Erythroblast (primary cell): ENCODE data around the gene HAPLN1.

Source experiments
- DNase-seq, 2 experiments: peaks; one replicate each; lab custom pipeline; 2025; lab: John Stamatoyannopoulos, UW
- GATA1 ChIP-seq: IDR thresholded peaks from 2 replicates; pipeline ENCODE4 v1.6.1; 2011; ENCODE audit warnings: low read depth, mild to moderate bottlenecking, control low read depth, low read length, moderate library complexity
- POLR2A ChIP-seq: IDR thresholded peaks from 2 replicates; pipeline ENCODE4 v1.6.1; 2011; ENCODE audit warnings: mild to moderate bottlenecking, low read length

Gene HAPLN1

GRCh38 chr5:83703059-83703458 lies 17.6 kb downstream of the HAPLN1 start:
- TF ChIP-seq GATA1 (no peak), POLR2A (no peak)
- DNase-seq, result no peak

DNA sequence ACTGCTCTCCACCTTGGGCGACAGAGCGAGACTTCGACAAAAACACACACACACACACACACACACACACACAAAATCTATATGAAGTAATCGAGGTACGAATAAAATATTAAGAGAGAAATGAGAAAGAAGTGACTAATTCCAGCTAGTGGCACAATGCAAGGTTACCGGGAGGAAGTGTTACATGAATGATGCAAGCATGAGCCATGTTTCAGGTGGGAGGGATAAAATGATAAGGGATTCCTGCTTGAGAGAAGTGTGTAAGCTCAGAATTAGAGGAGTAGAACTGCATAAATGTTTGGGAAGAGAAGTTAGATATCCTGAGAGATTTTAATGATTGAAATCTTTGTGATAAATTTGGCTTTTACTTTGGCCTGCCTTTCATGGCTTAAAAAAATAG lies 18.8 kb downstream of the HAPLN1 start:
- no peak for TF ChIP-seq POLR2A
- no peak for TF ChIP-seq GATA1
- no peak for DNase-seq

- no peak for DNase-seq
- TF ChIP-seq POLR2A (no peak), GATA1 (no peak)
Measured at GRCh38 chr5:83689881-83690280, 30.8 kb downstream of the HAPLN1 start.

GRCh38 chr5:83688281-83688680 lies 32.4 kb downstream of the HAPLN1 start:
- no peak for TF ChIP-seq GATA1
- no peak for TF ChIP-seq POLR2A
- DNase-seq, result no peak

GRCh38 chr5:83687124-83687619 lies 33.5 kb downstream of the HAPLN1 start:
- DNase-seq, result no peak
- TF ChIP-seq GATA1, result no peak
- TF ChIP-seq POLR2A, result no peak

DNA sequence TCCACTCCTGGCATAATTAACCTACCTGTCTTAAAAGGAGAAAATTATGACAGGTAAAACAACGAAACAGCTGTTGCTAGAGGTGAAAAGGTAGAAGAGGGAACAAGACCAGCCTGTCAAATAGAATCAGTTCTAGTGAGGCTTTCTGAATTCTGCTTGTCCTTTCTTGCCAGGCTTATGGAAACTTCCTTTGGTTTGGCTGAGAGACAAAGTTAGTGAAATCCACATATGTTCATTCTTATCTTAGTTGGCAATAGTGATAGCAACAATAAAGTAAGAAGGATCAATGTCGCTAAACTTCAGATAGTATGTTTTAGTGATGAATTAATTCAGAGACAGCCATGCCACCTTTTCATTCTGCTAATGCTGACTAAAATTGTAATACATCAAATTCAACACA lies 34.4 kb downstream of the HAPLN1 start:
- TF ChIP-seq GATA1 (no peak), POLR2A (no peak)
- DNase-seq, result no peak

DNA sequence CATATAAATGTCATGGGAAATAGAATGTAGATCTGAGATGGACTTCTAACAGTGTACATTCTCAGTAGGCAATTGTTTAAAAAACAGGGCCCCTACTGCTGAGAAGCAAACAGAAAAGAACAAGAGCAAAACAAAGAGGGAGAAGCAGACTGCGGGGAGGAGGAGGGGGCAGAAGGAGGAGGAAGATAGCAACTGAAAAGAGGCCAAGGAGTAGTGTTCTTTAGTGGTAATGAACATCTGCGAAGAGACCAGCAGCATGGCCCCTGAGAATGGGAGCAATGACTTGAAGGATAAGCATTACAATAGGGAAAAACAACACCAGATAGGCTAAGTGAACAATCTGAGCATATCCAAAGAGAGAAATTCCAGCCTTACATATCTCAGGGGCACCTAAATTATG lies 36.8 kb downstream of the HAPLN1 start:
- no peak for DNase-seq
- TF ChIP-seq POLR2A (no peak), GATA1 (no peak)

DNA sequence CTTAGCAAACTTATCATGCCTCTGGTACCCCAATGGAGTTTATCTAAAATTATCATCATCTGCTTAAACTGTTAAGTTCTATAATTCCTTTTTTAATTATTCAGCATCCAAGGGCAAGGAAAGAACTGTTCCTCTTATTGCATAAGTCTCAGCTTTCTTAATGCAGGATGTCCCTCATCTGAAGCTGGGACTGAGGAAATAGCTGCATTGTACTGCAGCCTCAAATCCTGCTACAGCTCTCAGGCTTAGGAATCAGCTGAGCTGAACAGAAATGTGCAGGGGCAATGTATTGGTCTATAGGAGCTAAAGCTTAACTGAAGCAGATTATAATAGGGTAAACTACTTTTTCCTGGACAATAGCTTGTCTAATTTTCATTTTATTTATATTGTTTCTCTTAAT lies 48.0 kb downstream of the HAPLN1 start:
- TF ChIP-seq POLR2A (no peak), GATA1 (no peak)
- no peak for DNase-seq

- TF ChIP-seq GATA1 (no peak), POLR2A (no peak)
- no peak for DNase-seq
Measured at GRCh38 chr5:83672158-83672557, 48.5 kb downstream of the HAPLN1 start.

- TF ChIP-seq GATA1, result no peak
- no peak for TF ChIP-seq POLR2A
- no peak for DNase-seq
Measured at GRCh38 chr5:83665631-83666030, 55.0 kb downstream of the HAPLN1 start.

DNA sequence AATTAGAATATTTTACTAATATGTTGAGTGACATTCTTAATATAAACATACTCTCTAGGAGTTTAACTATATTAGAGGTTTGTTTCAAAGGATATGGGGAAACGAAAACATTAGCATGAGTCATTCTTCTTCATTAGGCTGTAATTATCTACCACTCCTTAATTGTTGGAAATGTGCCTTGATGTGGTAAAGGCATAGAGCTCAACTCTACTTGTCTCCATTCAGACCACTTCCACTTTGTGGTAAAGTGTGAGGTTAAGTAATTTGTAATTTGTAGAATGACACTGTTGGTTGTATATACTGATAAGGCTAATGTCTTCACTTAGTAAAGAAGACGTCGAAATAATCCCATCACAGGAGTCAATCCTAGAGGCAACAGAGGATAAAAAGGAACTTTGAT lies 58.1 kb downstream of the HAPLN1 start:
- TF ChIP-seq GATA1 (no peak), POLR2A (no peak)
- DNase-seq, result no peak

- DNase-seq, result no peak
- TF ChIP-seq POLR2A (no peak), GATA1 (no peak)
Measured at GRCh38 chr5:83657807-83658525, 62.7 kb downstream of the HAPLN1 start.

DNA sequence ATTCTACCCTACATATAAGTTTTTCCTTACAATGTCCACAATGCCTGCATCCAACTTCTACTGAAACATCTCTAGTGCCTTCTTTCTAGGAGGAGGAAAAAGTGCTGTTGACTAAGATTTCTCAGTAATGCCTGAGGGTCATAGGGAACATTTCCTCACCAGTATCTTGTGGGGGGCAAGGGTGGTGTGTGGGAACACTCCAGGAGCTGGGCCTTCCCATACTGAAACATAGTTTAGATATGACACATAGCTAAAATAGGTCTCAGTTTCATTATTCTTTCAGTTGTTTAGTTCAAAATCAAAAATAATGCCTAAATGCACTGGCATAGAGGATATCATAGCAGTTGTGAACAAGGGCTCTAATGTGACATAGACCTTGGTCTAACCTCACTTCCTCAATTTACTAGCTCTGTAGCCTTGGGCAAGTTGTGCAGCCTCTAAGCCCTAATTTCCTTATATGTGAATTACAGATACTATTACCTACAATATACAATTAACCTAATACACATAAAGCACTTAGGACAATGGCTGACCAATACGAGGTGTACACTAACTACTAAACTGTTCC lies 66.1 kb downstream of the HAPLN1 start:
- DNase-seq, result no peak
- no peak for TF ChIP-seq GATA1
- TF ChIP-seq POLR2A, result no peak

DNA sequence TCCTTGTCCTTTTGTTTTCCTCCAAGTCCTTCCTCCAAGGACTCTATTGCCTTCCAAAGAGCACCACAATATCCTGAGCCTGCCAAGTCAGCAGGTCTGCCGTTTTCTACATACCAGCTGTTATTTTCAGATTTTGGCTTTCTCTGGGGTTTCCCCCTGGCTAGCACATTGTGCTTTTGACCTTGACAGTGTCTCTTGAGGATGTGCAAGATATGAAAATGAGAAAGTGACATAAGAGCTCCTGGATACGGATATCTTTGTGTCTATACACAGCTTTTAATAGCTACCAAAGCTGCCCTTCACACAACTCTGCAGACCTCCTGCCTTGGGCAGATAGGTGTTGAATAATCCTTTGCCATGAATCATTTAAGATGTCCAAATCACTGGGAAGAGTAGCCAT lies 67.0 kb downstream of the HAPLN1 start:
- DNase-seq, result no peak
- TF ChIP-seq GATA1, result no peak
- no peak for TF ChIP-seq POLR2A

DNA sequence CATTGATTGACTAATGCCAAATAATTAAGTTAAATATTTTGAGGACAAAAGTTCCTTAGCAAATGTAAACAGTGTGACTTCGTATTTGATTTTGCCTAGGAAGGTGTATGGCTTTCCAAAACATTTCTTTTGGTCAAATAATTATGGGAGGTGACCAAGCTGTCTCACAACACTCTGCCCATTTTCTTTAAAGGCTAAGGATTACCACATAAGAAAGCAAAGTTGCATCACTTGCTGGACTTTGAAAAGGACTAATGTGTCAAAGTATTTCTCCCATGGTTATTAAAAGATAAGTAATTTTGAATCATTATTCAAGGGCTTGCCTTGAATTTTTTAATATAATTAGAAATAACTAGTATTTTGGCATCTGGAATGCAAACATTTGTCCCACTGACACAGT lies 74.7 kb downstream of the HAPLN1 start:
- no peak for TF ChIP-seq GATA1
- TF ChIP-seq POLR2A, result no peak
- no peak for DNase-seq
